Stimulated activated CD4-positive, alpha-beta T cell treated with anti-CD3 and anti-CD28 coated beads, TNF-alpha, amount 100 ng/mL, for 24 hours (primary cell): ENCODE results near the gene CADPS2.

Experiments used
- DNase-seq, 3 experiments: peaks; one replicate each; pipeline ENCODE4 v3.0.0-alpha.2; 2020; ENCODE audit warnings: low read depth in 3 of 3

CADPS2 gene

GRCh38 chr7:122768827-122769226, 117.4 kb downstream of the CADPS2 start:
- no peak for DNase-seq

GRCh38 chr7:122767339-122767738, 118.9 kb downstream of the CADPS2 start:
- no peak for DNase-seq

GRCh38 chr7:122766593-122766992, 119.7 kb downstream of the CADPS2 start:
- DNase-seq = no peak

- no peak for DNase-seq
Measured at GRCh38 chr7:122764902-122765301, 121.4 kb downstream of the CADPS2 start.

- no peak for DNase-seq
Measured at GRCh38 chr7:122764020-122764419, 122.2 kb downstream of the CADPS2 start.

- no peak for DNase-seq
Measured at GRCh38 chr7:122762071-122762470, 124.2 kb downstream of the CADPS2 start.

GRCh38 chr7:122758501-122758900, 127.8 kb downstream of the CADPS2 start:
- no peak for DNase-seq

- no peak for DNase-seq
Measured at GRCh38 chr7:122756860-122757259, 129.4 kb downstream of the CADPS2 start.

GRCh38 chr7:122755696-122756095, 130.6 kb downstream of the CADPS2 start:
- no peak for DNase-seq

- no peak for DNase-seq
Measured at GRCh38 chr7:122752583-122752982, 133.7 kb downstream of the CADPS2 start.

GRCh38 chr7:122750389-122750788, 135.9 kb downstream of the CADPS2 start:
- DNase-seq = no peak

- no peak for DNase-seq
Measured at GRCh38 chr7:122748195-122748594, 138.1 kb downstream of the CADPS2 start.

- no peak for DNase-seq
Measured at GRCh38 chr7:122746948-122747347, 139.3 kb downstream of the CADPS2 start.

GRCh38 chr7:122743211-122743610, 143.0 kb downstream of the CADPS2 start:
- no peak for DNase-seq

- DNase-seq = no peak
Measured at GRCh38 chr7:122738947-122739346, 147.3 kb downstream of the CADPS2 start.

GRCh38 chr7:122736183-122736582, 150.1 kb downstream of the CADPS2 start:
- DNase-seq = no peak

- DNase-seq = no peak
Measured at GRCh38 chr7:122727759-122728158, 158.5 kb downstream of the CADPS2 start.

- no peak for DNase-seq
Measured at GRCh38 chr7:122727354-122727753, 158.9 kb downstream of the CADPS2 start.

- DNase-seq = no peak
Measured at GRCh38 chr7:122726881-122727280, 159.4 kb downstream of the CADPS2 start.

- DNase-seq = no peak
Measured at GRCh38 chr7:122724366-122724765, 161.9 kb downstream of the CADPS2 start.

GRCh38 chr7:122719010-122719578, 167.2 kb downstream of the CADPS2 start:
- DNase-seq = no peak

- DNase-seq = no peak
Measured at GRCh38 chr7:122717356-122718089, 168.7 kb downstream of the CADPS2 start.

GRCh38 chr7:122715183-122715582, 171.1 kb downstream of the CADPS2 start:
- DNase-seq = no peak

GRCh38 chr7:122710916-122711315, 175.3 kb downstream of the CADPS2 start:
- no peak for DNase-seq
